Esophagus squamous epithelium (tissue), 4 donors: ENCODE measurements around the gene CCR1.

Experiments used
- CTCF ChIP-seq, 6 experiments: fragments of 450-650 bp in 4 of 6; fragments of 200-600 bp in 2 of 6; sonication (generic) in 2 of 6; IDR thresholded peaks; one replicate each; pipeline ENCODE4 v1.5.1; 2016 to 2019; ENCODE audit warnings: antibody characterized with exemption in 6 of 6, mild to moderate bottlenecking in 4 of 6, moderate library complexity in 4 of 6
- POLR2A ChIP-seq, 4 donors: fragments of 450-650 bp; IDR thresholded peaks; one replicate each; pipeline ENCODE4 v1.6.1; 2017; ENCODE audit warnings: antibody characterized with exemption in 4 of 4, mild to moderate bottlenecking in 4 of 4, moderate library complexity in 3 of 4

- TF ChIP-seq CTCF (IDR thresholded peaks at IDR 0.05) (no peak), POLR2A (IDR thresholded peaks at IDR 0.05) (no peak)
Measured at GRCh38 chr3:46187341-46187700, 20.8 kb downstream of the CCR1 start.
